ENCODE measurements around the gene ADAMTS12.

- no peak for TF ChIP-seq CTCF (IDR thresholded peaks at IDR 0.05)
- TF ChIP-seq ZFX (IDR thresholded peaks at IDR 0.05; ENCODE audit: borderline replicate concordance) = no peak
Observed at GRCh38 chr5:33834334-33834733, 57.5 kb downstream of the ADAMTS12 start.
